ENCODE measurements around the gene ANKS1B.

ANKS1B gene

DNA sequence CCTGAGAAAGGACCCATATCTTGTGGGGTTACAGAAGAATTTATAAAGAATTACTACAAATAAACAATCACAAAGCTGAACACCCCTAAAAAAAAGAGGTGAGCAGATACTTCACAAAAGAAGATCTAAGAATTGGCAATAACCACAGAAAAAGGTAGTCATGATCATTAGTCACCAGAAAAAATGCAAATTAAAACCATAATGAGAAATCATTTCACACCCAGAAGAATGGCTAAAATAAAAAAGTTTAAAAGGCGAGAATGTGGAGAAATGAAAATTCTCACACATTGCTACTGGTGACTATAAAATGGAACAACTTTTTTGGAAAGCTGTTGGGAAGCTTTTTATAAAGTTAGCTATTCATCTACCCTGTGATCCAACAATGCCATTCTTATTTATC lies 545.3 kb downstream of the ANKS1B start:
- Histone ChIP-seq H3K9me3 (ENCODE audit: insufficient read depth, low read length) (peaks cover 7% of the 10 kb centered on the region), H3K27me3 (ENCODE audit: insufficient read depth, insufficient read length) (no peaks in the 10 kb centered on the region), H3K36me3 (ENCODE audit: insufficient read depth, insufficient read length, low read length) (no peaks in the 10 kb centered on the region), H3K4me1 (ENCODE audit: insufficient read depth, insufficient read length) (no peaks in the 10 kb centered on the region), H3K9ac (ENCODE audit: insufficient read length, low read depth) (no peak overlapping the region), H3K4me3 (ENCODE audit: insufficient read length, low read depth) (no peak overlapping the region)
- TF ChIP-seq SUZ12 (IDR thresholded peaks at IDR 0.05; ENCODE audit: extremely low read depth, insufficient read depth, insufficient read length): no peak
- no peak for TF ChIP-seq ZNF274 (IDR thresholded peaks at IDR 0.05; ENCODE audit: low read depth, low read length)
- TF ChIP-seq YY1 (IDR thresholded peaks at IDR 0.05; ENCODE audit: insufficient read depth, insufficient read length): no peak
- no peak for DNase-seq (ENCODE audit: low read depth, low spot score)

DNA sequence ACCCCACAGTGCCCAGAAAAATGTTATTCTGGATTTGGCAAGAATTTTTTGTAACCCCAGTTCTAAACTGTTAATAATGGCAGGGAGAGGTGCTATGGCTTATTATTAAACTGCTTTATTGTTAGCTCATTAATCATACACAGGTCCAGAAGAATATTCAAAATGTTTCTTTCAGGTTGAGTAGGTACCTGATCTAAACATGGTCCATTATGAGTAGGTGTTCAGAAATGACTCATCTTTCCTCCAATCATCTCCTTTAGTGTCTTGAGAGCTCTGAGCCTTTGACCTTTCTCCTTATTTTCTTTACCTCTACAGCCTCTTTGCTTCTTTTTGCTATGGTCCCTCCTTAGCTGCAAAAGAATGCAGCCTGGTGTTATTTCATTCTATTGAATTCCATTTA lies 548.2 kb downstream of the ANKS1B start:
- Histone ChIP-seq H3K27me3 (ENCODE audit: insufficient read depth, insufficient read length) (no peaks in the 10 kb centered on the region), H3K9ac (ENCODE audit: insufficient read length, low read depth) (no peak overlapping the region), H3K4me3 (ENCODE audit: insufficient read length, low read depth) (no peak overlapping the region), H3K9me3 (ENCODE audit: insufficient read depth, low read length) (peaks cover 7% of the 10 kb centered on the region), H3K4me1 (ENCODE audit: insufficient read depth, insufficient read length) (no peaks in the 10 kb centered on the region), H3K36me3 (ENCODE audit: insufficient read depth, insufficient read length, low read length) (no peaks in the 10 kb centered on the region)
- TF ChIP-seq YY1 (IDR thresholded peaks at IDR 0.05; ENCODE audit: insufficient read depth, insufficient read length) (no peak), SUZ12 (IDR thresholded peaks at IDR 0.05; ENCODE audit: extremely low read depth, insufficient read depth, insufficient read length) (no peak), ZNF274 (IDR thresholded peaks at IDR 0.05; ENCODE audit: low read depth, low read length) (no peak)
- no peak for DNase-seq (ENCODE audit: low read depth, low spot score)

DNA sequence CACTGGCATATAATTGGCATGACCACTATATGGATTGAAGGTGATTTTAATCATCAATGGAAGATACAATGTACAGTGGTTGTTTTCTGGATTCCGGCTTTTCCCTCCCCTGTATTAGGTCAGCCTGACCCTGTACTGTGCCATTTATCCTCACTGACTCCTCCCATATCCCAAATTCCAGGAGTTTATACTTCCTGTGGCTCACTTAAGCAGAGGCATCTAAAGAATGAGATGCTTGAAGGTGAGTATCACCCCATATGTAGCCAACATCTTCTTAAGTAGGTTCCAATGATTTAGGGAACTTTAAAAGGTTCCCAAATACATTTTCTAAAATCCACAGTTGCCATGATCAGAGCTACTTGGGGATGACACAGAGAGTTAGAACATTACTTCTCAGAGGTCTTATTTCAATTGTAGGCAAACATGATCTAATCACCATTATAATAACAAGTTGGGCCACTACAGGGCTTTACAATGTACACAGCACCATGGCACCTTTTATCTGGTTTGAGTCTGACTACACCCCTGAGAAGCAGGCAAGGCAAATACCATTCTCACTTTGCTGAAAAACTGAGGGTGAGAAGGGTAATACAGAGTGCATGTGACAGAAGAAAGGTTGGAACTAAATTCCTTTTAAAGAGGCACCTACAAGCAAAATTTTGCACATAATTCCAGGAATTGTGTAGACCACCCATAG lies 549.5 kb downstream of the ANKS1B start:
- Histone ChIP-seq H3K4me3 (ENCODE audit: insufficient read length, low read depth) (no peak overlapping the region), H3K4me1 (ENCODE audit: insufficient read depth, insufficient read length) (no peaks in the 10 kb centered on the region), H3K9ac (ENCODE audit: insufficient read length, low read depth) (no peak overlapping the region), H3K9me3 (ENCODE audit: insufficient read depth, low read length) (peaks cover 7% of the 10 kb centered on the region), H3K36me3 (ENCODE audit: insufficient read depth, insufficient read length, low read length) (no peaks in the 10 kb centered on the region), H3K27me3 (ENCODE audit: insufficient read depth, insufficient read length) (no peaks in the 10 kb centered on the region)
- DNase-seq (ENCODE audit: low read depth, low spot score): no peak
- TF ChIP-seq SUZ12 (IDR thresholded peaks at IDR 0.05; ENCODE audit: extremely low read depth, insufficient read depth, insufficient read length): no peak
- no peak for TF ChIP-seq ZNF274 (IDR thresholded peaks at IDR 0.05; ENCODE audit: low read depth, low read length)
- TF ChIP-seq YY1 (IDR thresholded peaks at IDR 0.05; ENCODE audit: insufficient read depth, insufficient read length): no peak

DNA sequence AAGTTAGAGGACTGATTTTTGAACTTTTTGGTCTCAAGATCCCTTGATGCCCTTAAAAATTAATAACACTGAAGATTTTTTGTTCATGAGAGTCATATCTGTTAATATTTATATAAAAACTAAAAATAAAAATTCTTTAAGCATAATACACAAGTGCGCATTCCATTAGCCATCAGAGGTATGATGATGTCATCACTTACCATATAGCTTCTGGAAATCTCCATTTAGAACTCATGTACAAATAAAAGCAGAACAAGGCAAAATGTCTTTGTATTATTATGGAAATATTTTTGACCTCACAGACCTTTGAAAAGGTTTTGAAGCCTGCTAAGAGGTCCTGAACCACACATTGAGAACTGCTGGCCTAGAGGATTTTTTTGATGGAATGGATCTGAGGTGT lies 551.6 kb downstream of the ANKS1B start:
- TF ChIP-seq SUZ12 (IDR thresholded peaks at IDR 0.05; ENCODE audit: extremely low read depth, insufficient read depth, insufficient read length) (no peak), YY1 (IDR thresholded peaks at IDR 0.05; ENCODE audit: insufficient read depth, insufficient read length) (no peak), ZNF274 (IDR thresholded peaks at IDR 0.05; ENCODE audit: low read depth, low read length) (no peak)
- H3K4me3 ChIP-seq (ENCODE audit: insufficient read length, low read depth): no peak overlapping the region
- no peaks in the 10 kb centered on the region for H3K9me3 ChIP-seq (ENCODE audit: insufficient read depth, low read length)
- H3K36me3 ChIP-seq (ENCODE audit: insufficient read depth, insufficient read length, low read length): no peaks in the 10 kb centered on the region
- no peaks in the 10 kb centered on the region for H3K27me3 ChIP-seq (ENCODE audit: insufficient read depth, insufficient read length)
- no peak overlapping the region for H3K9ac ChIP-seq (ENCODE audit: insufficient read length, low read depth)
- H3K4me1 ChIP-seq (ENCODE audit: insufficient read depth, insufficient read length): no peaks in the 10 kb centered on the region
- DNase-seq (ENCODE audit: low read depth, low spot score): no peak

DNA sequence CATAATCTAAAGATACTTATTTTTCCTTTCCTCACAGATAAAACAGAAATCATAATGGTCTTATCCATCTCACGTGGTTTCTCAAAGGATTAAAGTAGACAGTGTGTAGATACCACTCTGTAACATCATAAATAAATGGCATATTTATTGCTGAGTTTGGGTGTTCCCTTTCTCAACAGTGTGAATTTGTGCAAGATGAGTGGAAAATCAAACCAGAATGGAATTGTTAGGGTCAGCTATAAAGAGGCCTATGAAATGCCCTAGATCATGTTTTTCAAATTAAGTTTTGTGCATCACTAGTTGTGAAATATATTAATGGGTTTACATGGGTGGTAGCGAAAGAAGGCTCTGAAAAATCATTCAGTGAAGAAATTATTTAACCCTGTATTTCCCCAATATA lies 553.5 kb downstream of the ANKS1B start:
- Histone ChIP-seq H3K36me3 (ENCODE audit: insufficient read depth, insufficient read length, low read length) (no peaks in the 10 kb centered on the region), H3K9me3 (ENCODE audit: insufficient read depth, low read length) (no peaks in the 10 kb centered on the region), H3K27me3 (ENCODE audit: insufficient read depth, insufficient read length) (no peaks in the 10 kb centered on the region), H3K4me3 (ENCODE audit: insufficient read length, low read depth) (no peak overlapping the region), H3K4me1 (ENCODE audit: insufficient read depth, insufficient read length) (no peaks in the 10 kb centered on the region), H3K9ac (ENCODE audit: insufficient read length, low read depth) (no peak overlapping the region)
- TF ChIP-seq ZNF274 (IDR thresholded peaks at IDR 0.05; ENCODE audit: low read depth, low read length): no peak
- no peak for DNase-seq (ENCODE audit: low read depth, low spot score)

DNA sequence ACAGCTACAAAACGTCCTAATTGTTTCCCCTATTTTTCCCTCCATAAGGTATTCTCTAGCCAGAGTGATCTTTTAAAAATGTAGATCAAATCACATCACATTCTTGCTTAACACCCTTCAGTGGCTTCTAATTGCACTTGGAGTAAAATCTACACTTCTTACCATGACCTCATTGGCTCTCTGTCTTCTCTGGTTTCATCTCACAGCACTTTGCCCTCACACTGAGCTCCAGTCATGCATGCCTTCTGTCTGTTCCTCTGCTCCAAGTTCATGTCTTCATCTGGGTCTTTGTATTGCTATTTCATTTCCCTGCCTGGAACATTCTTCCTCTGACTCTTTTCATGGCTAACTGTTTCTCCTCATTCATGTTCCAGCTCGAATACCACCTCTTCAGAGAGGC lies 557.6 kb downstream of the ANKS1B start:
- TF ChIP-seq YY1 (IDR thresholded peaks at IDR 0.05; ENCODE audit: insufficient read depth, insufficient read length) (no peak), ZNF274 (IDR thresholded peaks at IDR 0.05; ENCODE audit: low read depth, low read length) (no peak), SUZ12 (IDR thresholded peaks at IDR 0.05; ENCODE audit: extremely low read depth, insufficient read depth, insufficient read length) (no peak)
- no peak for DNase-seq (ENCODE audit: low read depth, low spot score)
- Histone ChIP-seq H3K36me3 (ENCODE audit: insufficient read depth, insufficient read length, low read length) (no peaks in the 10 kb centered on the region), H3K9ac (ENCODE audit: insufficient read length, low read depth) (no peak overlapping the region), H3K4me1 (ENCODE audit: insufficient read depth, insufficient read length) (no peaks in the 10 kb centered on the region), H3K9me3 (ENCODE audit: insufficient read depth, low read length) (no peaks in the 10 kb centered on the region), H3K4me3 (ENCODE audit: insufficient read length, low read depth) (no peak overlapping the region), H3K27me3 (ENCODE audit: insufficient read depth, insufficient read length) (no peaks in the 10 kb centered on the region)

DNA sequence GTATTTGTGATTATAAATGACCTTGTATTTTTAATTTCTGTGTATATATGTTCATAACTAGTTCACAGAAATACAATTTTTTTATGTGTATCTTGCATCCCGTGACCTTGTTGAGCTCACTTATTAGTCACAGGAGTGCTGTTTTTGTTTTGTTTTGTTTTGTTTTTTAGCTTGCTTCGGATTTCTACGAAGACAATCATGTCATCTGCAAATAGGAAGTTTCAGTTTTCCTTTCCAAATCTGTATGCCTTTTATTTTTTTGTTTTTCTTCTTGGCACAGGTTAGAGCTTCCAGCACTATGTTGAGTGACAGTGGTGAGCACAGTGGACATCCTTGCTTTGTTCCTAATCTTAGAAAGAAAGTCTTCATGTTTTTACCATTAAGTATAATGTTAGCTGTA lies 566.4 kb downstream of the ANKS1B start:
- no peak overlapping the region for H3K9ac ChIP-seq (ENCODE audit: insufficient read length, low read depth)
- peaks cover 4% of the 10 kb centered on the region; the same call in 1 of the 2 replicates for H3K9me3 ChIP-seq (ENCODE audit: insufficient read depth, low read length)
- no peaks in the 10 kb centered on the region for H3K36me3 ChIP-seq (ENCODE audit: insufficient read depth, insufficient read length, low read length)
- TF ChIP-seq ZNF274 (IDR thresholded peaks at IDR 0.05; ENCODE audit: low read depth, low read length) (no peak), SUZ12 (IDR thresholded peaks at IDR 0.05; ENCODE audit: extremely low read depth, insufficient read depth, insufficient read length) (no peak), YY1 (IDR thresholded peaks at IDR 0.05; ENCODE audit: insufficient read depth, insufficient read length) (no peak)
- DNase-seq (ENCODE audit: low read depth, low spot score): no peak
- no peaks in the 10 kb centered on the region for H3K27me3 ChIP-seq (ENCODE audit: insufficient read depth, insufficient read length)
- H3K4me3 ChIP-seq (ENCODE audit: insufficient read length, low read depth): no peak overlapping the region
- H3K4me1 ChIP-seq (ENCODE audit: insufficient read depth, insufficient read length): no peaks in the 10 kb centered on the region
